Left lung (tissue), 10 donors: Measurements from ENCODE around the gene CHSY1. TPM values are rescaled to one million over a fixed set of nuclear protein-coding genes. Genes with fewer than 3 reads are reported as not detected.

Experiments used
- ATAC-seq: fragments of 200-7000 bp; cut with Tn5 transposase; one replicate; pipeline ENCODE4 v1.9.1; 2020; ENCODE audit warnings: moderate library complexity
- DNase-seq, 4 donors: peaks; one replicate each; pipeline ENCODE4 v3.0.0-alpha.2; 2013 to 2020
- H3K27ac ChIP-seq, 2 donors: fragments of 200-600 bp; sonication (generic) in 1 of 2; one replicate each; pipeline versions ENCODE4 v1.5.0 to v1.8.0; 2020 to 2021
- H3K27me3 ChIP-seq, 2 donors: fragments of 200-600 bp; sonication (generic) in 1 of 2; one replicate each; pipeline versions ENCODE4 v1.5.0 to v1.8.0; 2020 to 2021
- H3K36me3 ChIP-seq, 2 donors: fragments of 200-600 bp; sonication (generic) in 1 of 2; one replicate each; pipeline versions ENCODE4 v1.5.0 to v1.8.0; 2020 to 2021
- H3K4me1 ChIP-seq, 2 donors: fragments of 200-600 bp; one replicate each; pipeline ENCODE4 v1.8.0; 2021
- H3K4me3 ChIP-seq, 2 donors: fragments of 200-600 bp; sonication (generic) in 1 of 2; one replicate each; pipeline versions ENCODE4 v1.5.0 to v1.8.0; 2020 to 2021; ENCODE audit warnings: mild to moderate bottlenecking in 1 of 2
- H3K9me3 ChIP-seq, 2 donors: fragments of 200-600 bp; sonication (generic) in 1 of 2; one replicate each; pipeline versions ENCODE4 v1.5.0 to v1.8.0; 2020 to 2021
- intact Hi-C, 2 donors: fragments of 100-400 bp; cut with DNase I; formaldehyde crosslinking; loops; one replicate each; pipeline versions ENCODE4 v1.11.2 to v1.14.2; 2022
- polyA plus RNA-seq, 6 donors: library from polyadenylated mRNA; unstranded; fragments of 120-200 nt; gene quantifications; one replicate each; pipeline ENCODE4 v1.2.1, GENCODE V29; 2013; ENCODE audit not compliant: insufficient read length in 6 of 6
- total RNA-seq, 2 donors: library from RNA; stranded (reverse); fragmentation: NEBNext Ultra II Directional; extraction: Animal tissue kit (Norgen Biotek cat#: 25700); gene quantifications; one replicate each; pipeline ENCODE4 v1.2.1, GENCODE V29; 2021
- TF ChIP-seq, protein P1 (sequence below), 2 donors: fragments of 200-600 bp; sonication (generic) in 1 of 2; IDR thresholded peaks; one replicate each; pipeline versions ENCODE4 v1.5.0 to v1.8.0; 2021; ENCODE audit warnings: antibody characterized with exemption in 2 of 2
- donor health status: DM: no; HTN: yes; CAD: no.
- donor health status: DM: no; HTN: no; CAD: no.

CHSY1 gene
- total and polyA plus RNA-seq, 8 donors: 33.3 to 61.5 (median 51.5) TPM

DNA sequence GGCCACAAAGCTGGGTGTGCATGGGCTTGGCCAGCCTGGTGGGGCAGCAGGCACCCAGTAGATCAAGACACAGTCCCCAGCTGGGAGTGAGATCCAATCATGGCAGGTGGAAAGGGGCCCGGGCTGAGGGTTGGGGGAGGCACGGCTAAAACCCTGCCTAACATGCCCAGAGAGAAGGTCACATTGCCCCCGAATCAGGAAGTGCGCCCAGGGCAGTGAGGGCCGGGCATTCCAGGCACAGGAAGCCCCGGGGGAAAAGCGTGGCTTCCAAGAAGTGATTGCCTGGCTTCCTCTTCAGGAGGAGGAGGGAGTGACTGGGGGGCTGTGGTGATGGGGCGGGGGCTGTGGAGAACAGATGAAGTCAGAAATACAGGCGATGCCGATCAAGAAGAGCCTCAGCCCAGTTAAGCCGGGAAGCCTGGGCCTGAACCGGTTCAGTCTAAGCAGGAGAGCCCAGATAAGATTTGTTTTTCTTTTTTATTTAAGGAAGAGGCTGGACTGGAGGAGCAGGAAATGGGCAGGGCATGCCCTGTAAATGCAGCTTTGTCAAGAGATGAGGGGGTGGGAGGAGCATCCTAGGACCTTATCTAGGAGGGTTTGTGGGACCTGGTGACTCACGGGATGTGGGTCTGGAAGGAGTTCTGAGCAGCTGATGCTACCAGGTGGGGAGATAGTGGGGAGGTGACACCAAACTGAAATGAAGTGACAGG is 83.9 kb downstream of the CHSY1 start:
- peaks cover 0 to 29% of the 10 kb centered on the region in 2 donors for H3K9me3 ChIP-seq
- peak overlapping the region; percentile 86 to 96 for H3K27ac ChIP-seq
- intact Hi-C loops: no loop called here
- no peaks in the 10 kb centered on the region for H3K27me3 ChIP-seq
- TF ChIP-seq, protein P1, sequence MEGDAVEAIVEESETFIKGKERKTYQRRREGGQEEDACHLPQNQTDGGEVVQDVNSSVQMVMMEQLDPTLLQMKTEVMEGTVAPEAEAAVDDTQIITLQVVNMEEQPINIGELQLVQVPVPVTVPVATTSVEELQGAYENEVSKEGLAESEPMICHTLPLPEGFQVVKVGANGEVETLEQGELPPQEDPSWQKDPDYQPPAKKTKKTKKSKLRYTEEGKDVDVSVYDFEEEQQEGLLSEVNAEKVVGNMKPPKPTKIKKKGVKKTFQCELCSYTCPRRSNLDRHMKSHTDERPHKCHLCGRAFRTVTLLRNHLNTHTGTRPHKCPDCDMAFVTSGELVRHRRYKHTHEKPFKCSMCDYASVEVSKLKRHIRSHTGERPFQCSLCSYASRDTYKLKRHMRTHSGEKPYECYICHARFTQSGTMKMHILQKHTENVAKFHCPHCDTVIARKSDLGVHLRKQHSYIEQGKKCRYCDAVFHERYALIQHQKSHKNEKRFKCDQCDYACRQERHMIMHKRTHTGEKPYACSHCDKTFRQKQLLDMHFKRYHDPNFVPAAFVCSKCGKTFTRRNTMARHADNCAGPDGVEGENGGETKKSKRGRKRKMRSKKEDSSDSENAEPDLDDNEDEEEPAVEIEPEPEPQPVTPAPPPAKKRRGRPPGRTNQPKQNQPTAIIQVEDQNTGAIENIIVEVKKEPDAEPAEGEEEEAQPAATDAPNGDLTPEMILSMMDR (IDR thresholded peaks at IDR 0.05): no peak
- H3K4me3 ChIP-seq: peak overlapping the region in 1 of 2 donors; percentile 21
- H3K36me3 ChIP-seq: no peaks in the 10 kb centered on the region
- peak in 2 of 4 donors; percentile 76 to 90 for DNase-seq
- ATAC-seq: peak; percentile 78
- H3K4me1 ChIP-seq: peaks cover 5 to 62% of the 10 kb centered on the region in 2 donors

- Histone ChIP-seq H3K4me3 (peak overlapping the region in 1 of 2 donors; percentile 21), H3K36me3 (no peaks in the 10 kb centered on the region), H3K27ac (peak overlapping the region; percentile 86 to 96), H3K9me3 (peaks cover 0 to 29% of the 10 kb centered on the region in 2 donors), H3K27me3 (no peaks in the 10 kb centered on the region), H3K4me1 (peaks cover 5 to 67% of the 10 kb centered on the region in 2 donors)
- ATAC-seq (peak; percentile 22), DNase-seq (no peak)
- TF ChIP-seq, protein P1 (IDR thresholded peaks at IDR 0.05): no peak
- intact Hi-C loops: no loop called here
Observed at GRCh38 chr15:101167411-101167752, 84.5 kb downstream of the CHSY1 start.

DNA sequence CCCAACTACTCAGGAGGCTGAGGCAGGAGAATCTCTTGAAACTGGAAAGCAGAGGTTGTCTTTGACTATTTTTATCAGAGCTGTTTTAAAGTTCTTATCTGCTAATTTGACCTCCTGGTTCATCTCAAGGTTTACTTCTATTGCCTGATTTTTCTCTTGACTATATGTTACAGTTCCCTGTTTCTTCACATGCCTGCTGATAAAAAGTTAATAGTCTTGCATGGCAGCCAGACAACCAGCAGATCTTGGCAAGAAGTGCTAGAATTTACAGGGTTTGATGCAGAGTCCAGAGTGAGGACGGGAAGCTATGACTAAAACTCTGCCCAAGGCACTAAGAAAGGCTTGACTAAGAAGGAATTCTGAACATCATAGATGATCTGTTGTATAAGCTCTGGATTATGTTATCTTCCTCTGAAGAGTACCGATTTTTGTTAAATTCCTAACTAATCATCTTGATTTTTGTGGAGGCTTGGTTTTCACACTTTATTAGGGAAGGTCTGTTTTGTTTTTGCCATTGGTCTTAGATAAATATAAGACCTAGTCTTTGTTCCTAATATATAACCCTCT is 85.9 kb downstream of the CHSY1 start:
- peaks cover 5 to 63% of the 10 kb centered on the region in 2 donors for H3K4me1 ChIP-seq

GRCh38 chr15:101162701-101163483 is 89.0 kb downstream of the CHSY1 start:
- no peaks in the 10 kb centered on the region for H3K36me3 ChIP-seq
- TF ChIP-seq, protein P1 (IDR thresholded peaks at IDR 0.05): no peak
- H3K9me3 ChIP-seq: peaks cover 0 to 29% of the 10 kb centered on the region in 2 donors
- H3K27ac ChIP-seq: peak overlapping the region in 1 of 2 donors; percentile 18
- ATAC-seq (no peak), DNase-seq (peak in 2 of 4 donors; percentile 91 to 95)
- peaks cover 0 to 34% of the 10 kb centered on the region in 2 donors for H3K4me1 ChIP-seq
- no peak overlapping the region for H3K4me3 ChIP-seq
- H3K27me3 ChIP-seq: no peaks in the 10 kb centered on the region
- intact Hi-C loops: no loop called here

More for the DNA sequence above, 85.9 kb downstream of the CHSY1 start:
- ATAC-seq (no peak), DNase-seq (no peak)
- TF ChIP-seq, protein P1 (IDR thresholded peaks at IDR 0.05): no peak
- Histone ChIP-seq H3K27me3 (no peaks in the 10 kb centered on the region), H3K36me3 (no peaks in the 10 kb centered on the region), H3K27ac (peak overlapping the region in 1 of 2 donors; percentile 96), H3K4me3 (no peak overlapping the region), H3K9me3 (peaks cover 0 to 29% of the 10 kb centered on the region in 2 donors)
- intact Hi-C loops: no loop called here

DNA sequence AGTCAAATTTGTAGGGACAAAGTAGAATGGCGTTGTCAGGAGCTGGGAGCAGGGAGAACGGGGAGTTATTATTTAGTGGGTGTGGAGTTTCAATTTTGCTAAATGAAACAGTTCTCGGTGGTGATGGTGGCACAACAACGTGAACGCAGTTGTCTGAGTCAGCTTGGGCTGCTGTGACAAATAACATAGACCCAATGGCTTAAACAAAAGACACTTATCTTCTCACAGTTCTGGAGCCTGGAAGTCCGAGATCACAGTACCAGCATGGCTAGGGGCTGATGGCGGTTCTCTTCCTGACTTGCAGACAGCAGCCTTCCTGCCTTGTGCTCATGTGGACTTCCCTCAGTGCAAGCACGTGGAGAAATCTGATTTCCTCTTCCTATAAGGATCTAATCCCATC is 90.2 kb downstream of the CHSY1 start:
- Histone ChIP-seq H3K4me1 (peaks cover 0 to 22% of the 10 kb centered on the region in 2 donors), H3K4me3 (no peak overlapping the region), H3K36me3 (no peaks in the 10 kb centered on the region), H3K27ac (no peak overlapping the region), H3K9me3 (peaks cover 0 to 27% of the 10 kb centered on the region in 2 donors), H3K27me3 (no peaks in the 10 kb centered on the region)
- TF ChIP-seq, protein P1 (IDR thresholded peaks at IDR 0.05): no peak
- ATAC-seq (no peak), DNase-seq (no peak)
- intact Hi-C loops: no loop called here
